T-helper 22 cell (primary cell): ENCODE data around the gene CHST9.
"Not testable (repeated sequence)": the region's sequence is repeated elsewhere in the genome, so short reads cannot be mapped to it uniquely, and the experiment has no call there.

Experiments used
- DNase-seq: peaks from one replicate; pipeline ENCODE4 v3.0.0-alpha.2; 2020; ENCODE audit warnings: low read depth

CHST9 gene

DNA sequence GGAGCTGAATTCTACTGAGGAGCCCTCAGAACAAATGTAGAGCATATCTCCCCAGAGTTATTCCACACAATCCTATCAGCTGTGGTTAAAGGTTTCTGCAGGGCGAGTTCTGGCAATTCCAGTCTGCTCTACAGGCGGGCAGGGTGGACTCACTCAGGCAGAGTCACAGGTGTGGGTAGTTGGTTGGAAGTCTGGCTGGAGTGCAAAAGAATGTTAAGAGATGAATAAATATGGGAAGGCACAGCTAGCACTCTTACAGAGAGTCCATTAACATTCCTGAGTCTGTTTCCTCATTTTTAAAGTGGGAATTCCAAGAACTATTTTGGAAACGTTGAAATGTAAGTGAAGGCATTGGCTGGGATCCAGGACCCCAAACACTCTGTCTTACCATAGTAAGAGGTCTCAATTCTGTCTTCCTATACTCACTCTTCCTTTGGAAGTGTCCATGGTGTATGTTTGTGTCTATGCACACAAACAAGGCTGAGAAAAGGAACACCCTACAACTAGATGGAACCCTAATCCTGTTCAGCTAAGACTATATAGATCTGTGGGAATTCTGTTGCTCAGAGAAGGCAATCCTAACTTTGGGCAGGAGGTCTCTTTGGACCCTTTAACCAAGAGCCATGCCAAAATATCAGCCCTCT is 256.3 kb downstream of the CHST9 start:
- no peak for DNase-seq

- not testable (repeated sequence) for DNase-seq
These were observed 257.3 kb downstream of the CHST9 start for GRCh38 chr18:26927822-26928221.

DNA sequence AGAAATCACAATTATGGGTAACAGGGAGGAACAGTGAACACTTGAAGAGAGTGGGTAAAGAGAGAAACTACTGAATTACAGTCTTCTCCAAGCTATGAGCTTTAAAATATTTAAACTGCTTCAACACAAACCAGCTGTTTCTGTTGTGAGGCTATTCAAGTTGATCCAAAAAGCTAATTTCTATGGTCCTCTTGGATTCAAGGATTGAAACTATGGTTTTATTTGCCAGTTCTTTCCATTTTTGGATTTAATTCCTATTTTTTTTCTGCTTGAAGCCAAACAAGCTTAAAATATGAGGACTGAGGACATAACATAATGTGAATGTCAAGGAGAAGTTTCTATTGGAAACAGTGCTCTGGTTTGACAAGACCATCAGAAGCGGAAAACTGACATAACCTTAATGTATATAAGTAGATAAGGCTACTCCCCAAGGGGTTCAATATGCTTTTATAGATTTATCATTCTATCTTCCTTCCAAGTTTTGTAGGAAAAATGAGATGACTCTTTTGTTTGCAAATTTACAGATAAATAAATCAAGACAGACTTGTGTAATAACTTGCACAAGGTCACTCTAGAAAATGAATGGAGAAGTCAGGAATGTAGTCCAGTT is 258.9 kb downstream of the CHST9 start:
- no peak for DNase-seq

DNA sequence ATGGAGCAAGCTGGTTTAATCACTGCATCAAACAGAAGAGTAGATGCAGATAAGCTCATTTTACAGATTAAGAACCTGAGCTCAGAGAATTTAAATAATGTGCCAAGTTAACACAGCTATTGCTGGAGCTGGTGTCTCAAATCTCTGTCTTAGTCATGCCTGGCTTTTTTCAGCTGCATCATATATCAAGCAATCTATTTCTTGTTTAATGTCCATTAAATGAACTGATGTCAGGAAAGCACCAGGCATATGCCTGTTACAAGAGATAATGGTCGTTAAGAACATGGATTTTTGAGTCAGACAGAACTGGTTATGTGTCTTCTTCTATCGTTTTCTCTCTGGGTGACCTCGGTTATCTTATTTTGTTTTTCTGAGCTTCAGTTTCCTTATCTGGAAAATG is 259.8 kb downstream of the CHST9 start:
- DNase-seq = no peak

DNA sequence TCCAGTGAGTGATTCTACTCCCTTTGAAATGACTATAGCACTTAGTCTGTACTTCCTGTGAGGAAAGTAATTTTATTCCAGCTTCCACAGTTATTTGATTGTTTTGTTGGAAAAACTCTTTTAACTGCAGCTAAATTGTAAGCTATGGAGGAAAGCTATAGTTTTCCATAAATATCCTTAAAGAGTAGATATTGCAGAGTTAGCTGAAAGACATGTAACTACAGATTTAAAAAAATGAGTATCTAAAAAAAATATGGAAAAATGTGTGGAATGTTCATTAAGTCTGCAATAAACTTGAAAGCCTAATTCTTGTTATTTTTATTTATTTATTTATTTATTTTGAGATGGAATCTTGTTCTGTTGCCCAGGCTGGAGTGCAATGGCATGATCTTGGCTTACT is 262.8 kb downstream of the CHST9 start:
- DNase-seq = no peak

DNA sequence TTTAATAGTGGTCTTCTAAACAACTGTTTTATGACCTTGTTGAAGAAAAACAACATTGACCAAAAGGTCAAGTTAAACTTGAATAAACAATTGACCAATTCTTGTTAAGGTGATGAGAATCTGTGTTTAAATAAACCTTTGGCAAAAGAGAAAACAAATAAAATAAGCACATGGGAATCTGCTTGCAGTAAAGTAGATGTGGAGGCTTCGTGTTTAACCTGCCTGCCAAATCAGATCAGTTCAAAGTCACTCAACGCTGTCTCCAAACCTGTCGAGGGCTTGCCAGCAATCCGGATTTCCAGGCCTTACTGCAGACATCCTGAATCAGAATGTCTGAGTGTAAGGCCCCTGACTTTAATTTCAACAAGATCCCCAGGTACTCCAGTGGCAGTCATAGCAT is 264.5 kb downstream of the CHST9 start:
- DNase-seq = no peak

DNA sequence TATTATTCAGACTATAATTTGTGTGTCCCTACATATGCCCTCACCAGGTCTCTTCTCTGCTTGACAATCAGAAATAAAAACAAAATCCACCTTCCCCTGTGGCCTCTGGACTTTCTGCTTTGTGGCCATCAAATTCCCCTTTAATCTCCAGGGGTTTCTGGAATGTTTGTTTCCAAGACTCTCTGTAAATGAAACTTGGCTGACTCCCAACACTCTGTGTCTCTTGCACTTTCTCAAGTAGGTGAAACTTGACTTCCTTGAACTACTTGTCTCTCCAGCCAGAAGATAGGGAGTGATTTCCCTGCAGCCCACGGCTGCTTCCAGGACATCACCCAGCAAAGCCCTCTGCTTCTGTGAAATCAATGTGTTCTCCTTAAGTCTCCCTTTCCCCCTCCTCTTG is 265.5 kb downstream of the CHST9 start:
- DNase-seq = no peak

DNA sequence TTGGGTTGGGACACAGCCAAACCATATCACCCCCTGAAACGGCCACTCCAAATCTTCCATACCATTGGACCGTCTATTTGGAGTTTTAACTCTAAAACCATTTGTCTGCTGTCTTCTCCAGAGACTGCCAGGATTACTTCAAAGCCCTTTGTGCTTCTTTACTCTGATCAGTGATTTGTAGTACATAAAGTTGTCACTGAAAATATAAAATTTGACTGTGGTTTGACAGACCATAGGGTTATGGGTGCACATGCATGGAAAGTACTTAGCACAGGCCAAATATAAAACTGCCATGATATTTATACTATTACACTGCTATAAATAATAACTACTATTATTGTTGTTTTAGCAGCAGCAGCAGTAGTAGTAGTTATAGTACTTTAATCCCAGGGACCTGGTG is 265.9 kb downstream of the CHST9 start:
- DNase-seq = no peak

DNA sequence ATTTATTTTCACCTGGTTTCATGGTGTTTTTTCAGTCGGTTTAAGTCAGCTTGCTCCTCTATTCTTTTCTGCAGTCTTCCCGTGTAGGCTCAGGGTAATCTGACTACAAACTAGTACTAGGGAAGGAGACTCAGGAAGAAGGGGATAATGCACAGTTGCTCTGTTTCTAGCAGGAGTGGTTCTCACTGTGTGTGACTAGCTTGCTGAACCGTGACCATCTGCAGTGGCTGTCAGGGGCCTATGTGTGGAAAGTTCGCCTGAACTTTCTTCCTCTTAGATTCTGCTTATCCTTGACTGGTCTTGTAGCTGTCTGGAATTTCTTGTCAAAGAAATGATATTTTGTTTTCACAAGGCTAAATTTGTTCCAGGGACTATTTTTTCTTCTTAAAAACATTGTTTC is 273.3 kb downstream of the CHST9 start:
- DNase-seq = no peak

DNA sequence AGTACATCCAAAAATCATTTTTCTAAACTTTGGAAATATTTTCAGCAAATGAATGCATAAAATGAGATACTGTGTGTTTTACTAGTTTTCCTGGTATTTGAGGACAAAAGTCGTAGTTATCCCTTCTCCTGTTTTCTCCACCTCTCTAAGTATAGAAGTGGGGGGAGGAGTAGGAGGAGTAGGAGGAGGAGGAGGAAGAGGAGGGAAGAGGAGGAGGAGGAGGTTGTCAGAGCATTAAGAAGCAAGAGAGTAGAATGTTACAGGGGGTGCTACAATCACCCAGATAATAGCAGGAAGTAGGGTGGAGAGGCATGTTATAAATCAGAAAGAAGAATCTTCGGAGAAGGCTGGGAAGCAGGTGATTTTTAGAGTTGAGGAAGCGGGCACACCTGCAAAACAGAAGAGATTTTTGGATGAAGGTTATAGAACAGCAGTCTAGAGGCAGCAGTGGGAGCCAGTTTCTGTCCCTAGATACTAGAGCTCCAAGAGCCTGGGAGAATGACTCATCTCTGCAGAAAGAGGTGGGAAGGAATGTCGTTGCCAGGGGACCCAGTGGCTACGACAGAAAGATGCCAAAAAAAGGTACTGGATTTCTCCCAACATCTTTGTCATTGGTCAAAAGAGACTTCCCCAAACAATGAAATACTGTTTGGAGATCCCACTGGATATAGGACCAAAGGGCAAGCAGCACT is 275.4 kb downstream of the CHST9 start:
- no peak for DNase-seq

- DNase-seq = no peak
These were observed 276.2 kb downstream of the CHST9 start for GRCh38 chr18:26908906-26909305.

DNA sequence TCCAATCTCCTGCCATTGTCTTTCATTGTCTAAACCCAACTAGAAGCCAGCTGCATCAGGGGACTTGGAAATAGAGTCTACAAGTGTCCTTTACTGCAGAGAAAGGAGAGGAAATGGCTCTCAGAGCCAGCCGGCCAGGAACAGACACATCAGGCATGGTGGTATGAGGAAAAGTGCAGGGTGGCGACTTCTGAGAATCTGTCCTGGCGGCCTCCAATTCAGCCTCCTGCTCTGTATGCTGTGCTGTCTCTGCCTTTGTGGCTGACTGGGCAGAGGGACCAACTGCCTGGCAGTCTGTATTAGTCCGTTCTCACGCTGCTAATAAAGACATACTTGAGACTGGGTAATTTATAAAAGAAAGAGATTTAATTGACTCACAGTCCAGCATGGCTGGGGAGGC is 282.8 kb downstream of the CHST9 start:
- no peak for DNase-seq

DNA sequence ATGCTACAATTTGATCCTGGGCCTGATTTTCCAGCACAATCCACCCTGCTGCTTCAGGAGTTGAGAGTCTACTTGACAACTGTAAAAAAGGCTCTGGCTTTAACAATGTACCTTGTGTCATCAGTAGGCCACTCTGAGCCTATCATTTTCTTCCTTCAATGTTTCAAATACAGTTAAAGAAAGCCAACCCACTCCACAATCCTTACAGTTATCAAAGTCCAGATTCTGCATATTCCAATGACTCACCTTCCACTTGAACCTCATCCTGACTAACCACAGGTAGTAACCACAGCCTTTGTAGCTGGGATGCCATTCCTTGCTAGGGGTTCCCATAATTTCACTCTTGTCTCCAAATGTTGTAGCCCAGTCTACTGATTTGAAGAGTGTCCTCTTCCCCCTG is 284.1 kb downstream of the CHST9 start:
- DNase-seq = no peak

DNA sequence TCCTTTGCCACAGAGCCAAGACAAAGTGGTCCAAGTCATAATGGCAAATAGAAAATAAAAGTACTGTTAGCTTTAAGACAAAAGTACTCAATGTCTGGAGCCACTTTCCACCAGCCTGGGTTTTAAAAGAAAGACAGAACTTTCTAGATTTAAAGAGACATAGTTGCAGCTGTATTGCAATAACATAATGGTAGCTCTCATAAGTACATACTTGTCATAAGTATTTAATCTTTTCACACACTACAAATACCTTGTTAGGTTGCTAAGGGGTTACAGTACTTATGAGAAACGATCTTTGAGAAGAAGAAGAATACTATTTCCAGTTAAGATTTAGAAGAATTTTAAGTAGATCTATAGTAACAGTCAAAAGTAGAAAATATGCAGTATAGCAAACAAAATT is 290.7 kb downstream of the CHST9 start:
- no peak for DNase-seq

- DNase-seq = no peak
These were observed 291.1 kb downstream of the CHST9 start for GRCh38 chr18:26893996-26894395.

- DNase-seq = no peak
These were observed 296.8 kb downstream of the CHST9 start for GRCh38 chr18:26888259-26888658.

GRCh38 chr18:26875040-26875654 is 310.0 kb downstream of the CHST9 start:
- DNase-seq = no peak

DNA sequence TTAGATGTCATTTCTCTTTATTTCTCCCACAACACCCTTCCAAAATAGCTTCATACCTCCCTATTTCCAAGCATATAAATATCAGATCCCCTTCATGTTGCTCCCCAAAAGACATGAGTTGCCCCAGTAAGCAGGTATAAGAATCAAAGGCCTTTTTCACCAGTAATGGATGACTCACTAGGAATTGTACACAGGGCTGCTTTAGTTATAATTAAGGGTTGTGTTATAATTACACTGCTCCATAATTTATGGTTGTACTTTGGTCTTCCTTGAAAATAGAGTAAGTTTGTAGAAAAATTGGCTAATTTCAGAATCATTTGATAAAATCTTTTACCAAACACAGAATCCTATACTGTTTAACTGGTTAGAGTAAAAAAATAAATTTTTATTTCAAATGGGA is 310.8 kb downstream of the CHST9 start:
- no peak for DNase-seq

DNA sequence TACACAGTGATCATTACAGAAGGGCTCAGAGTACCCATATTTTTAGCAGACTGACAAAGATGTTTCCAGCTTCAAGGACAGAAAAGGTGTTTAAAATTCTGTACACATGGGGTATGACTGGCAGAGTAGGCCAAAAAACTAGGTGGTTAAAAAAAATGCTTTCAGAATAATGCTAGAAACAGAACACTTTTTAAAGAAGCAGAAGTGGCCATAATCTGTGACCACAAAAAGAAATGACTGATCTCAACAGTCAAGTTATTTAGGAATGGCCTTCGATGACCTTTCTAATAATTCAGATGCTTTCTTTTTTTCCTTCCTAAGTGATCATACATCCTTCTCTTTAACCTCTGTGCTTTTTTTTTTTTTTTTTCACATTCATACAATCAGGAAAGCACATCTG is 315.5 kb downstream of the CHST9 start:
- no peak for DNase-seq

DNA sequence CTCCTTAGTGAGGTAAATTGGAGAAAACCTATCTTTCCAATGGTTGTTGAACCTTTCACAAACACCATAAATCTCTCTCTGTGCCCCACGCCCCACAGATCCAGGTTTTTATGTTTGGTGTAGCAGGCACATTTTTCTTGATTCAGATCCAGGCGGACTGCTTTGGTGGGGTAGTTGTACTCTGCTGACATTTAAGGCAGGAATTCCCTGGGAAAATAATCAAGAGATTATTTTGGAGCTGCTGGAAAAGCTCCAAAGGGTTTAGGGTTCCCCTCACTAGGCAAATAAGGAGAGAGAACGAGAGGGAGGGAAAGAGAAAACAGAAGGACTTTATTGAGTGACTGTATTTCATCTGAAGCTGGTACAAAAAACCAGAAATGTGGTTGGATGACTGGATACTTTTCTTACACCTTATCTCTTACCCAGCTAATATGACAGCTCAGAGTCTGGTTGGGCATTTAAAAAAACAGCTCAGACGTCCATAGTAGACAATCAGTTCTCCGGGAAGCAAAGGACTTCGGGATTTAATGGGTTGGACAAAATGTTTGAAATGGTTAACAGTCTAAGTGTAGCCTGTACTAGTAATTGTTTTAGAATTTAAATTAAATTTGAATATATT is 316.0 kb downstream of the CHST9 start:
- no peak for DNase-seq

DNA sequence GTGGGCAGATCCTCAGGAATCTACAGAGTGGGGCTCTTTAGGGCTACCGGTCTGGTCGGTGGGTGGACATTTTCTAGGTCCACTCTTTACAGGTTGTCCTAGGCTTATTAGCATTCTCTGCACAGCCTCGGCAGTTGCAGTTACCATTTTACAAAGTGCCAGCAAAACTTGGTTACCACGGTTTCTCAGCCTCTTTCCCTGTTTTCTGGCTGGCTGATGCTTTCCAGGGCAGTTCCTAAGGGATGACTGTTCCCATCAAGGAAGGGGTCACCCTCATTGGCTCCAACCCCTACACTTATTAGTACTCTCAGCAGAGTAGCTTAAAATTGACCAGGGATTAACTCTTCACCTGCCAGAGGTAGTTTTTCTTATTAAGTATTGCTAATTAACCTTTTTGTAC is 317.6 kb downstream of the CHST9 start:
- no peak for DNase-seq

GRCh38 chr18:26865557-26865956 is 319.6 kb downstream of the CHST9 start, which contains the start of gene AQP4:
Gene AQP4, minus strand, starts transcription at chr18:26865707. Its CDS starts 18 bp downstream, at chr18:26865689.
- DNase-seq = no peak

GRCh38 chr18:26864658-26865057 is 320.4 kb downstream of the CHST9 start:
- DNase-seq = no peak
